ENCODE results near the gene GOLGA8H. TPM values are rescaled to one million over a fixed set of nuclear protein-coding genes. Genes with fewer than 3 reads are reported as not detected.
"Not testable (repeated sequence)": the region's sequence is repeated elsewhere in the genome, so short reads cannot be mapped to it uniquely, and the experiment has no call there.

Gene GOLGA8H
- polyA plus RNA-seq, 1 experiment = 0.06 TPM

- ChIA-PET POLR2A (no interaction called here), CTCF (no interaction called here)
- H3K36me3 ChIP-seq (ENCODE audit: control insufficient read depth, insufficient read depth, low read length) = no peaks in the 10 kb centered on the region
- H3K4me3 ChIP-seq (ENCODE audit: low read depth, low read length) = no peak overlapping the region
- H3K27me3 ChIP-seq (ENCODE audit: control insufficient read depth, insufficient read depth, low read length) = no peaks in the 10 kb centered on the region
- TF ChIP-seq CTCF (IDR thresholded peaks at IDR 0.05; ENCODE audit: insufficient read depth, low read depth, low read length) = no peak
- no peak for DNase-seq (ENCODE audit: low read depth)
These were observed 46.4 kb downstream of the GOLGA8H start for GRCh38 chr15:30650012-30650929.

GRCh38 chr15:30661154-30661553 is 57.3 kb downstream of the GOLGA8H start:
- POLR2A ChIA-PET; H3K4me3 ChIP-seq (ENCODE audit: low read depth, low read length); H3K36me3 ChIP-seq (ENCODE audit: control insufficient read depth, insufficient read depth, low read length); DNase-seq (ENCODE audit: low read depth); H3K27me3 ChIP-seq (ENCODE audit: control insufficient read depth, insufficient read depth, low read length): not testable (repeated sequence)
- CTCF ChIA-PET = interaction anchor here (0.7 to 1.4 kb wide), 4 partner anchors 58 to 812 kb away, joined by 3 to 5 read pairs (median 3); no protein-coding TSS in a partner anchor
- TF ChIP-seq CTCF (IDR thresholded peaks at IDR 0.05; ENCODE audit: insufficient read depth, low read depth, low read length) = peak; percentile 40

Small RNA genes within 50 kb of the gene (small RNA-seq; reads per million reads assigned to genes)
- gene RF00096 (ENCODE audit: insufficient read length, low read depth, low replicate concordance) (not detected), gene RN7SL628P (ENCODE audit: insufficient read length, low read depth, low replicate concordance) (not detected), gene RN7SL796P (ENCODE audit: insufficient read length, low read depth, low replicate concordance) (not detected)

Other genes starting within 250 kb of the GOLGA8H start
- 0.04 TPM in 1 of 2 replicates, not detected in the other for gene CHRFAM7A, start 210.5 kb upstream of the GOLGA8H start, polyA plus RNA-seq (2011; rRNA removed)
- gene GOLGA8R, start 189.8 kb upstream of the GOLGA8H start, polyA plus RNA-seq (2011; rRNA removed) = 1.1 and 1.4 TPM in 2 replicates
- 0.32 and 0.50 TPM in 2 replicates for gene GOLGA8Q, start 52.0 kb upstream of the GOLGA8H start, polyA plus RNA-seq (2011; rRNA removed)

Data from BJ (cell line).